H1 (cell line): ENCODE measurements around the gene ZNF831. TPM values are rescaled to one million over a fixed set of nuclear protein-coding genes. Genes with fewer than 3 reads are reported as not detected.

Source experiments
- CTCF ChIA-PET: fragments of 300-600 bp; sonication (Branson Sonifier 250); formaldehyde crosslinking; loops from one replicate; lab custom pipeline; 2021; ENCODE audit not compliant: partially characterized antibody; lab: Charles Lee
- POLR2A ChIA-PET: fragments of 300-600 bp; sonication (Branson Sonifier 250); formaldehyde crosslinking; loops from one replicate; lab custom pipeline; 2021; ENCODE audit warnings: inconsistent platforms; ENCODE audit not compliant: partially characterized antibody; lab: Charles Lee
- DNase-seq, 2 experiments: peaks; one replicate each; pipeline versions ENCODE4 v3.0.0 to v3.0.0-alpha.2; 2010 to 2022; ENCODE audit warnings: low spot score in 2 of 2, low read depth in 1 of 2, mixed read lengths in 1 of 2
- FAIRE-seq: peaks from 2 replicates; lab custom pipeline; 2011; peaks lifted over from hg19 to GRCh38; lab: Jason Lieb, UNC
- H2AFZ ChIP-seq: 2 replicates; pipeline ENCODE4 v1.8.1; 2012; ENCODE audit warnings: low read length, inconsistent platforms
- H2AK5ac ChIP-seq: 2 replicates; pipeline ENCODE4 v1.6.1; 2013; ENCODE audit warnings: low read depth, low read length
- H2BK120ac ChIP-seq: replicated peaks from 2 replicates; pipeline ENCODE3; 2013; ENCODE audit warnings: low read depth, low read length, inconsistent platforms
- H2BK12ac ChIP-seq: 2 replicates; pipeline ENCODE4 v1.6.1; 2013; ENCODE audit warnings: low read depth, low read length
- H2BK15ac ChIP-seq: 2 replicates; pipeline ENCODE4 v1.6.1; 2013; ENCODE audit warnings: low read length
- H2BK20ac ChIP-seq: 2 replicates; pipeline ENCODE4 v1.6.1; 2013; ENCODE audit warnings: low read length
- H2BK5ac ChIP-seq: 2 replicates; pipeline ENCODE4 v1.6.1; 2013; ENCODE audit warnings: low read depth, low read length
- H3K14ac ChIP-seq: 2 replicates; pipeline ENCODE4 v1.6.1; 2013; ENCODE audit warnings: inconsistent platforms; ENCODE audit not compliant: insufficient read length
- H3K18ac ChIP-seq: 2 replicates; pipeline ENCODE4 v1.6.1; 2013; ENCODE audit warnings: low read length; ENCODE audit errors: extremely low read depth
- H3K23ac ChIP-seq: 2 replicates; pipeline ENCODE4 v1.6.1; 2013; ENCODE audit warnings: inconsistent platforms; ENCODE audit not compliant: insufficient read length
- H3K23me2 ChIP-seq: 2 replicates; pipeline ENCODE4 v1.6.1; 2013; ENCODE audit warnings: low read depth, low read length
- H3K27ac ChIP-seq: 2 replicates; pipeline ENCODE4 v1.6.1; 2011; ENCODE audit warnings: low read depth, low read length, inconsistent platforms
- H3K27me3 ChIP-seq, 4 experiments: replicated peaks in 1 of 4; 1 replicate in 1 of 4; 2 replicates in 3 of 4; pipeline versions ENCODE4 v1.6.1 to v1.8.1; 2011 to 2013; ENCODE audit warnings: low read length in 3 of 4, mild to moderate bottlenecking in 3 of 4, inconsistent platforms in 2 of 4, mixed read lengths in 2 of 4, moderate library complexity in 1 of 4; ENCODE audit not compliant: control insufficient read depth in 3 of 4, insufficient read depth in 3 of 4; ENCODE audit errors: extremely low read depth in 1 of 4
- H3K36me3 ChIP-seq, 4 experiments: 2 replicates each; pipeline versions ENCODE4 v1.6.1 to v1.8.1; 2011 to 2013; ENCODE audit warnings: mild to moderate bottlenecking in 4 of 4, low read length in 3 of 4, moderate library complexity in 2 of 4, control low read depth in 1 of 4, inconsistent platforms in 1 of 4; ENCODE audit not compliant: insufficient read depth in 4 of 4, control insufficient read depth in 2 of 4
- H3K4ac ChIP-seq: replicated peaks from 2 replicates; pipeline ENCODE3; 2013; ENCODE audit warnings: low read length, low read depth, mixed read lengths, inconsistent platforms; ENCODE audit not compliant: insufficient read length
- H3K4me1 ChIP-seq, 4 experiments: replicated peaks in 1 of 4; 1 replicate in 1 of 4; 2 replicates in 3 of 4; pipeline versions ENCODE4 v1.6.1 to v1.8.1; 2011 to 2013; ENCODE audit warnings: low read length in 3 of 4, inconsistent platforms in 2 of 4, mixed read lengths in 1 of 4; ENCODE audit not compliant: insufficient read depth in 4 of 4, control insufficient read depth in 3 of 4
- H3K4me2 ChIP-seq, 2 experiments: 2 replicates each; pipeline versions ENCODE4 v1.6.1 to v1.8.1; 2011 to 2013; ENCODE audit warnings: low read depth in 2 of 2, low read length in 2 of 2, control low read depth in 1 of 2, inconsistent platforms in 1 of 2, mild to moderate bottlenecking in 1 of 2; ENCODE audit not compliant: insufficient read depth in 1 of 2
- H3K4me3 ChIP-seq, 4 experiments: fragments of 200-600, 300-600 bp in 1 of 4; sonication (generic), shearing (Covaris generic), sonication (Bioruptor Twin) in 1 of 4; 2 replicates each; pipeline versions ENCODE4 v1.5.1 to v1.8.1; 2011 to 2016; ENCODE audit warnings: low read length in 4 of 4, low read depth in 3 of 4, control low read depth in 2 of 4, inconsistent platforms in 2 of 4, mild to moderate bottlenecking in 2 of 4, mixed read lengths in 1 of 4, moderate library complexity in 1 of 4; ENCODE audit not compliant: insufficient read depth in 2 of 4; ENCODE audit errors: extremely low read depth in 1 of 4
- H3K56ac ChIP-seq: replicated peaks from 2 replicates; pipeline ENCODE3; 2013; ENCODE audit warnings: low read depth, mild to moderate bottlenecking, mixed read lengths, low read length, inconsistent platforms; ENCODE audit not compliant: insufficient read length
- H3K79me1 ChIP-seq: 2 replicates; pipeline ENCODE4 v1.6.1; 2013; ENCODE audit warnings: low read depth, low read length, control low read depth
- H3K79me2 ChIP-seq, 2 experiments: 2 replicates each; pipeline versions ENCODE4 v1.6.1 to v1.8.1; 2012 to 2013; ENCODE audit warnings: low read length in 2 of 2, mild to moderate bottlenecking in 2 of 2, inconsistent platforms in 1 of 2; ENCODE audit not compliant: insufficient read depth in 2 of 2, control insufficient read depth in 1 of 2
- H3K9ac ChIP-seq, 4 experiments: replicated peaks in 1 of 4; 1 replicate in 1 of 4; 2 replicates in 3 of 4; pipeline versions ENCODE4 v1.6.1 to v1.8.1; 2011 to 2013; ENCODE audit warnings: low read depth in 3 of 4, low read length in 3 of 4, control low read depth in 2 of 4, mild to moderate bottlenecking in 2 of 4, moderate library complexity in 2 of 4, inconsistent platforms in 1 of 4; ENCODE audit errors: extremely low read depth in 1 of 4
- H3K9me3 ChIP-seq, 2 experiments: 2 replicates each; pipeline versions ENCODE4 v1.6.1 to v1.8.1; 2012 to 2013; ENCODE audit warnings: mild to moderate bottlenecking in 2 of 2, moderate library complexity in 2 of 2, control low read depth in 1 of 2, inconsistent platforms in 1 of 2, low read depth in 1 of 2, low read length in 1 of 2, mixed read lengths in 1 of 2; ENCODE audit not compliant: insufficient read depth in 2 of 2
- H4K20me1 ChIP-seq, 2 experiments: replicated peaks in 1 of 2; 2 replicates each; pipeline versions ENCODE3 to v1.8.1; 2011 to 2013; ENCODE audit warnings: inconsistent platforms in 2 of 2, low read length in 2 of 2, mild to moderate bottlenecking in 1 of 2; ENCODE audit not compliant: insufficient read depth in 2 of 2, control insufficient read depth in 1 of 2
- H4K5ac ChIP-seq: 2 replicates; pipeline ENCODE4 v1.6.1; 2013; ENCODE audit warnings: low read length, low read depth, mixed read lengths, inconsistent platforms; ENCODE audit not compliant: insufficient read length
- H4K8ac ChIP-seq: 2 replicates; pipeline ENCODE4 v1.8.0; 2013; ENCODE audit warnings: mild to moderate bottlenecking, moderate library complexity, low read length, inconsistent platforms; ENCODE audit not compliant: insufficient read depth; ENCODE audit errors: extremely low read depth
- H4K91ac ChIP-seq: replicated peaks from 2 replicates; pipeline ENCODE3; 2013; ENCODE audit warnings: low read length, mixed read lengths, inconsistent platforms; ENCODE audit not compliant: insufficient read length
- CHD2 ChIP-seq: IDR thresholded peaks from 2 replicates; pipeline ENCODE4 v1.6.1; 2012; ENCODE audit warnings: low read length, improper control_type of control experiment
- POU5F1 ChIP-seq: IDR thresholded peaks from 2 replicates; pipeline ENCODE4 v1.6.1; 2011; ENCODE audit warnings: low read depth, mild to moderate bottlenecking, low read length, moderate library complexity
- RXRA ChIP-seq: IDR thresholded peaks from 2 replicates; pipeline ENCODE4 v1.6.1; 2011; ENCODE audit warnings: low read depth, mild to moderate bottlenecking, low read length, moderate library complexity; ENCODE audit not compliant: insufficient read depth
- SUZ12 ChIP-seq: fragments of 200-600 bp; sonication (generic); IDR thresholded peaks from 2 replicates; pipeline ENCODE4 v1.6.1; 2012; ENCODE audit warnings: mild to moderate bottlenecking, inconsistent platforms, low read length, moderate library complexity, mixed read lengths
- TAF7 ChIP-seq: optimal IDR thresholded peaks from 2 replicates; pipeline ENCODE3; 2011; ENCODE audit warnings: low read depth, mild to moderate bottlenecking, inconsistent platforms, low read length, moderate library complexity, borderline replicate concordance
- WGBS, 2 experiments: shearing (Covaris generic) in 1 of 2; methylation state at CpG; one replicate each; pipeline versions ENCODE4 v1.1.6 to v1.1.7; 2013 to 2015; ENCODE audit warnings: low lambda C conversion rate in 2 of 2, mixed read lengths in 2 of 2, inconsistent platforms in 1 of 2, low coverage in 1 of 2, missing lambda C conversion rate in 1 of 2; ENCODE audit not compliant: insufficient replicate concordance in 2 of 2, insufficient coverage in 1 of 2, insufficient read length in 1 of 2; ENCODE audit errors: extremely low coverage in 1 of 2, missing lambda C conversion rate in 1 of 2; 5-methylcytosine and 5-hydroxymethylcytosine counted together
- polyA plus RNA-seq, 7 experiments: library from polyadenylated mRNA; depleted of rRNA in 3 of 7; stranded (reverse) in 5 of 7; unstranded in 2 of 7; fragments of >200 nt in 5 of 7; fragments of 200-250 nt in 2 of 7; gene quantifications; 1 replicate in 5 of 7; 2 replicates in 1 of 7; 4 replicates in 1 of 7; pipeline versions ENCODE4 v1.2.1 to v1.2.3, GENCODE V29; 2011 to 2013; ENCODE audit warnings: missing spikeins in 2 of 7, mixed read lengths in 2 of 7
- total RNA-seq: library from RNA; stranded (reverse); fragmentation: NEBNext Ultra II Directional; extraction: Animal tissue kit (Norgen Biotek cat#: 25700); gene quantifications from 2 replicates; pipeline ENCODE4 v1.2.1, GENCODE V29; 2021

Gene ZNF831
- total and polyA plus RNA-seq, 2 of the 8 experiments (the other 6 are each of a cell fraction or from before 2014, with no cell fraction given): not detected

- ChIA-PET POLR2A (no interaction called here), CTCF (interaction anchor here (0.6 to 1.9 kb wide), 5 partner anchors 11 to 1607 kb away, joined by 3 to 7 read pairs (median 4); partner anchors contain the start of gene ZNF831)
- Histone ChIP-seq H3K18ac (no peak overlapping the region), H3K4ac (no peak overlapping the region), H3K27ac (no peak overlapping the region), H3K23me2 (no peaks in the 10 kb centered on the region), H2BK12ac (no peak overlapping the region), H3K4me1 (no peaks in the 10 kb centered on the region), H4K8ac (no peak overlapping the region), H4K5ac (no peak overlapping the region), H3K56ac (no peak overlapping the region), H2AFZ (no peak overlapping the region), H2BK5ac (no peak overlapping the region; the same call in 1 of the 2 replicates), H2BK120ac (no peak overlapping the region), H4K20me1 (no peaks in the 10 kb centered on the region), H3K9ac (no peak overlapping the region), H3K36me3 (no peaks in the 10 kb centered on the region), H3K79me1 (no peaks in the 10 kb centered on the region), H2BK20ac (no peak overlapping the region), H2BK15ac (no peak overlapping the region), H3K14ac (no peak overlapping the region), H3K4me2 (no peak overlapping the region), H2AK5ac (no peak overlapping the region), H3K9me3 (no peaks in the 10 kb centered on the region), H3K79me2 (no peaks in the 10 kb centered on the region), H3K23ac (no peak overlapping the region), H3K27me3 (no peaks in the 10 kb centered on the region), H4K91ac (no peak overlapping the region), H3K4me3 (no peak overlapping the region)
- DNase-seq: no peak
- no peak for FAIRE-seq
- 95% methylated on average over 6 of the region's 8 CpGs; no CpG with 5 or more reads in 1 of the 2 experiments for WGBS, 2 experiments
- TF ChIP-seq POU5F1 (no peak), SUZ12 (no peak), CHD2 (no peak), RXRA (no peak), TAF7 (no peak)
Observed at GRCh38 chr20:59152559-59153354, 10.9 kb upstream of the ZNF831 start.
